CD4-positive, alpha-beta T cell treated with Interleukin-1 beta for 1 hour (primary cell): Measurements from ENCODE around the gene CISTR.

ENCODE experiments used
- DNase-seq, 2 donors: peaks; one replicate each; pipeline ENCODE4 v3.0.0-alpha.2; 2020 to 2022

The CISTR gene

DNA sequence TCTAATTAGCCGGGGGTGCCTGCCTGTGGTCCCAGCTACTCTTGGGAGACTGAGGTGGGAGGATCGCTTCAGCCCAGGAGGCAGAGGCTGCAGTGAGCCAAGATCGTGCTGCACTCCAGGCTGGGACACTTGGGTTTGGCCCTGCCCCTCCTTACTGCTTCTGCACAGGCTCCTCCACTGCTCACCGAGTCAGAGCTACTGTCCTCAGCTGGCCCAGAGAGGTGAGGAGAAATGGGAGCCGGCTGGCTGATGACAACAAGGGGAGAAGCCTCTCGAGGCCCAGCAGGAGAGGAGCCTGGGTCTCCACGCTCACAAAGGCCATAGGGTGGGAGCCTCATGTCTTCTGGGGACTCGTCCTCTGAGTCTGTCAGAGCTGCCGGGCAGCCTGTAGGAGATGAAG lies 38.3 kb downstream of the CISTR start:
- no peak for DNase-seq

DNA sequence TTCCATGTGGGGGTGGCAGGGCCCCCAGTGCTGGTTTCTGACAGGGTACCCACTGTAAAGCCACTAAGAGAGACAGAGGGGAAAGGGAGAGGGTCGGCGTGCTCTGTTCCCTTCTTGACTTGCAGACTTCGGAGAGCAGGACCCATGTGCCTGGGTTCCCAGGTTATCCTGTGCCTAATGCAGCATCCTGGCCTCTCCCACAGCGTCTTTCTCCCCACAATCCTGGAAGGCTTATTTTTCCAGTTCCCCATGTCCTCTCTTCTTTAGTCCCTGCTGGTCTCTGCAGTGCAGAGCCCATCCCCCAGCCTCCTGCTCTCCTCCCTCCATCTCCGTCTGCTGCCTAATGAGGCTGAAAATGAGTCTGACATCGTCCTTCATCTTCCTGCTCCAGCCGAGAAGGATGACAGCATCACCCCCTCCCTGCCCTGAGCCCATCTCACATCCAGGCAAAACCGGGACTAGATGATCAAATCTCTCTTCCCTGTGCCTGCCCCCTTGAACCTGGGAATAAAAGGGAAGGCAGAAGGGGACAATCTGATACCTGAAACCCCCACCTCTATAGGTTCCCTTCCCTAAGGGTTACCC lies 39.6 kb downstream of the CISTR start:
- DNase-seq: no peak

GRCh38 chr12:53710091-53710490 lies 41.7 kb downstream of the CISTR start:
- no peak for DNase-seq

DNA sequence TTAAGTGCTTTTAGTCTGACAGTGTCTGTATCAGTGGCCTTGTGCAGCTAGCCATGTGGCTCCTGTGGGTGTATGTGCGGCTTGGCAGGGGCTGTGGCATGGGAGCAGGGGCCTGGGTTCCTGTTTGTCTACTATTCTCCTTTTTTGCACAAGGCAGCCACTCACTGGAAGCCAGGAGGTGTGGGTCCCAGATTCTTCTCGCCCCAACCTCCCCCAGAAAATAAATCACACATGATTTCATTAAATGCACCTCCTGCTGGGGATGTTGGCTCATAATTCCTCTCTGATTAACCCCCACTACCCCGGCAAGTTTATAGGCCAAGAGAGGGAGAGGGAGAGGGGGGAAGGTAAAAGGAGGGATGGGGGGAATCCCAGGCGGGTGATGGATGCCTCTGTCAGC lies 42.1 kb downstream of the CISTR start:
- DNase-seq: no peak

DNA sequence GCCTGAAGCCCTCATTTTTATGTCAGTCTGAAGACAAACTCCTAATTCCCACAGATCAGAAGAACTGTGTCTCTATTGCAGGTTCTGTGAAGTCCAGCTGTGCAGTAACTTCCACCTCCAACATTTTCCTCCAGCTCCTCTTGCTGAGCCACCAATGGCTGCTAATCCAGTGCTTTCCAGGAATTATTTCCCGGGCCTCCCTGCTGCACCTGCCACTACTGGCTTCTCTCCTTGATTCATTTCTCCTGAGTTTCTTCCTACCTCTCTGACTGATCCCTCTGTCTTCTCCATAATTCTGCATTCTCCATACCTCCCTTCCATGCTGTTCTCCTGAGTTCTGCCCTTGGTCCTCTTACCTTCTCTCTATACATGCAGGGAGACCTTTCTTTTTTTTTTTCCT lies 45.7 kb downstream of the CISTR start:
- DNase-seq: no peak

- DNase-seq: no peak
These were observed 48.0 kb downstream of the CISTR start for GRCh38 chr12:53703756-53704155.

DNA sequence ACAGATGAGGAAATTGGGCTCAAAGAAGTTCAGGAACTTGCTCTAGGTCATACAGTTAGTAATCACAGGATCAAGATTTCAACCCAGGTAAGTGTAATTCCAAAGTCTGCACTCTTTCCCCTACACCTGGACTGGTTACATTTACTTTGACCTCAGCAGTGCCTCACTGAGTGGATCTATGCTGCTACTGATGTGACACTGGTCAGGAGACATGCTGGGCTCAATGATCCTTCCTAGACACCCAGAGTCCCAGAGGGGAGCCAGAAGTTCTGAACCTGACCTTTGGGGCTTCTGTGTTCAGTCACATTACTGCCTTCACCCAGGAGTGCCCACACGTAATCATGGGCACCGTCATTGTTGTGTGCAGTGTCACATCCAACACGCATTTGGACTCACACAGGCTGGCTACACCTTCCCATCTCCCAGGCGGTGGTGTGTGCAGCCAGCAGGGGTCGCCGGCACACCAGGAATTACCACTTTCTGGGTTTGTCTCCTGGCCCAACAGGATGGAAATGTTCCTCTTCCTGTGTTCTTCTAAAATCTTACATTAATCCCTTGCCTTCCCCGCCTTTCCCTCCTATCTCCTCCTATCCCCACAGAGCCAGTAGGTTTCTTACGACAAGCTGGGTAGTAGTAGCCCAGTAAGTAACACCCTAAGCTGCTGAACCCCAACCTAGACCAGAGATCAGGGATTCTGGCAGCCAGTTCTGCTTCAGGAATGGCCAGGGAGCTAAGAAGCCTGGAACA lies 50.1 kb downstream of the CISTR start:
- DNase-seq: peak; percentile 72 to 76

DNA sequence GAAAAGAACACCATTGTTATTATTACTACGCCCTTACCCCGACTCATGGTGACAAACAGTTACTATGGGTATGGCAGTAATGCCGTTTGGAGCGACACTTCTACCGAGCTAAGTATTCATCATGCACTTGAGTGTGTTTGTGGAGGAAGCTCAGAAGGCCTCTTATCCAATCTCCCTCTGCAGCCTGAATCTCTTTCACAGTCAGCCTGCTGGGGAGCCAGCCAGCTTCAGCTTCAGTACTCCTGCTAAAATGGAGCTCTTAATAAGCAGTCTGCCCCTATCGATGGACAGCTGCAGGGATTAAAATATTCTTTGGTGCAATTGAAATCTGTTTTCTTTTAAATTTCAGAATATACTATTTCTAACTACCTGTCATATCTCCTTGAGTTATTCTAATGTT lies 51.2 kb downstream of the CISTR start:
- DNase-seq: no peak

DNA sequence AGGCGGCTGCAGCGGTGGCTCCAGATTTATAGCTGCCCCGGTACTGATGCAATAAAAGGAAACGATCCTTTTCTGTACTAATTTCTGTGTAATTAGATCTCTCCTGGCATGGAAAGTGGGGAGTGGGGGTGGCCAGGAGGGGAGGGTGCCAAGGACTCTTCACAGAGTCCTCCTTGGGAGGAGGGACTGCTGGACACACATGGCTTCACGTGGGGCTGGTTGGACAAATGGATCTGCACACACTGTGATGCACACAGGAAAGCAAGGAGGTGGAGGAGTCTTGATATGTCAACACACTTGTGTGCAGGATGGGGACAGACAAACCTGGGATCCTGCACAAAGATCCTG lies 52.1 kb downstream of the CISTR start:
- DNase-seq: no peak

GRCh38 chr12:53698948-53699677 lies 52.7 kb downstream of the CISTR start:
- no peak for DNase-seq

GRCh38 chr12:53696655-53697331 lies 55.0 kb downstream of the CISTR start:
- no peak for DNase-seq
